Skin epidermis (tissue), 12 donors: Measurements from ENCODE around the gene EEF1G.

Source experiments
- H3K27ac ChIP-seq, 21 experiments: fragments of 200-600 bp; sonication (generic) in 11 of 21; one replicate each; pipeline ENCODE4 v1.5.0; 2020; ENCODE audit warnings: mild to moderate bottlenecking in 3 of 21, inconsistent platforms in 2 of 21, moderate library complexity in 2 of 21
- H3K4me3 ChIP-seq, 7 experiments: fragments of 200-600 bp; sonication (generic) in 2 of 7; one replicate each; pipeline ENCODE4 v1.5.0; 2020; ENCODE audit warnings: inconsistent platforms in 2 of 7, mild to moderate bottlenecking in 2 of 7, moderate library complexity in 1 of 7

EEF1G gene

DNA sequence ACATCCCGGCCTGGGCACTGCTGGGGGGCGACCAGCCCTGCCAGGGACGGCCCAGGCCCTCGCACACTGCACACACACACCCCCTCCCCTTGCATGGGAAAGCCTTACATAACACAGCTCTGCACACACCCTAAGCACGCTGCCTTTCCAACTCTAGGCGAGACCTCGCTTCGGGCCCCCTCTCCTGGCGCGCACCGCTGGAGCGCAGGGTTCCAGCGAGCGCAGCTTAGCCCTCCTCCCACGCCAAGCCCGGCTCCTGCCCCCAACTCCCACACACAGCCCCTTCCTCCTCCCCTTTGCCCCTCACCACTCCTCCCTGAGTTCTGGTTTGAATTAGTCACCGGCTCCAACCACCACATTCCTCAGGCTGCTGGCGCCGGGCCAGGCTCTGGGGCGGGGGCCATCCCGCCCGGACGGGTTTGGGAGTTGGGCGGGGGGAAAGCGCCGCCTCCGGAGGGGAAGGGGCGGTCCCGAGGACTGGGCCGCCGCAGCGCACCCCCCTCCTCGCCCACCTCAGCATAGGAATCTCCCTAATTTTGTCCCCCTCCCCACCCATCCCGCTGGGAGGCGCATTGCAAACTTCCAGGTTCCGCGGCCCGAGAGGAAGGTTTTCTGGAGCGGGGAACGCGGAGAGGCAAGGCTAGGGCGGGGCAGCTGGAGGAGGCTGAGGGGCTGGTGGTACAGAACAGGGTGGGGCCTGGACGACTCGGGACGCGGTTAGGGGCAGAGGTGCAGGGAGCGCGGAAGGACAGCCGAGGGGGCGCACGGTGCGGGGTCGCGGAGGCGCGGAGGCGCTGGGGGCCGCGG, 28.1 kb downstream of the EEF1G start:
- H3K27ac ChIP-seq, result peak overlapping the region; percentile 95 to 100 (median 99)

DNA sequence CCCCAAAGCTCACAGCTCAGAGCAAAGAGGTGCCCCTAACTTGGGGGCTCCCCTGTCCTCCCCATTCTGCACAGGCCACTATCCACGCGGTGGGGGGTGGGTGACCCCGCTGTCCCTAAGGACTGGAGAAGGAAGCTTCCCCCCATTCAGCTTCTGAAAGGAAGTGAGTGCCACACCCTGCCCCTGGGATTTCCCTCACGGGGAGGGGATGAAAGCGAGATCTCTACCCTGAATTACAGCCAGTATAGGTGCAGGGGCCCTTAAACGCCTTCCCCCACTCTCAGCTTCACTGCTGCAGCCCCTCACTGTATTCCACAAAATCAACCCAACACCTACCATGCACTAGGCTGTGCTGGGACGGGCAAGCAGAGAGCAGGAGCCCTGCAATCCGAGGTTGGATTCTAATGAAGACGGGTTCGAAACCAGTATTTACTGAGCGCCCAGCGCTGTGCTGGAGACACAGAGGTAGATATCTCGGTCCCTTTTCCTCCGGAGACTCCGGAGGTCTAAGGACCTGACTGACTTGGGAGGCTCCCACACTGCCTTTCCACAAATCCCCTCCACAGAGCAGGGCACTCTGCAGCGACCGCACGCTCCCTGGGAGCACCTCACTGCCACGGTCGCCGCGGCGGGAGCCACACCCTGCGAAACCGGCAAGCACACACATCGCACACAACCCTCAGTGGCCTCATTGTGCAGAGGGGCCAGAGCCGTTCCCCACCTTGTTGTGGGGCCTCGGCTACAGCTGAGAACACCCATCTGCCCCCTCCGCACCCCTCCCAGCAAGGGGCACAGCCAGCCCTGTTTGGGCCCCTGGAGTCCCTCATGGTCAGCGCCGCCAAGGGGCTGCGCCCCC, 28.9 kb downstream of the EEF1G start:
- Histone ChIP-seq H3K4me3 (peak overlapping the region; percentile 80 to 98 (median 92)), H3K27ac (peak overlapping the region; percentile 81 to 100 (median 99))

More for the DNA sequence above, 28.1 kb downstream of the EEF1G start:
- peak overlapping the region; percentile 80 to 98 (median 92) for H3K4me3 ChIP-seq

DNA sequence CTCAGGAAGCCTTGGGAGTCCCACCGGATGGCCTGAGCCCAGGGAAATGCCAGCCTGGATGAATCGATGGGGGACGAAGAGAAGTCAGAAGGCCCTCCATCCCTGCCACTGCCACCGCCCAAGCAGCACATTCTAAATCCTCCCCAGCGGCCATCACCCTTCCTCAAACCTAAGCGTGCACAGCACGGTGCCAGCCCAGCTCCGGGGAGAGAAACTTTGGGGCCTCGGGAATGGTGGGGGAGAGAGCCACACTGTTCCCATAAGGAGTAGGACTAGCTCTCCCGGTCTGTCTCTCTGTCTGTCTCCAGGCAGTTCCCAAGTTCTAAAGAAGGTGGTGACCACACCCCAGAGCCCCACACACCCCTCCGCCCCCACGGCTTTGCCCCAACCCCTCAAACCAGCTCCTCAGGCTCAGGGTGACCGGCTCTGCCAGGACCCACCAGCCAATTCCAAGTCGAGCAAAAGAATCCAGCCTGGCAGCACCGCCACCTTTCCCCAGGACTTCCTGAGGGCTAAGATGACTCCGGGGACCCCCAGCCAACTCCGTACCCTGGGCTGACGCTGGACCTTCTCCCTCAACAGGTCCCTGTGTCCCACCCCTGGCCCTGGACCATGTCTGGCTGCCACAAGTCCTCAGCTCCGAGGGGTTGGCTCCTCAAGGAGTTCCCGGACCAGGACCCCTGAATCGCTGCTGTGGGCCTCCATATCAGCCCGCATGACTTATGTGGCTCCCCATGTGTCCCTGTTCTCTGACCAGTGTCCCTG, 29.8 kb downstream of the EEF1G start:
- peak overlapping the region; percentile 81 to 100 (median 99) for H3K27ac ChIP-seq
- peak overlapping the region; percentile 80 to 98 (median 92) for H3K4me3 ChIP-seq

DNA sequence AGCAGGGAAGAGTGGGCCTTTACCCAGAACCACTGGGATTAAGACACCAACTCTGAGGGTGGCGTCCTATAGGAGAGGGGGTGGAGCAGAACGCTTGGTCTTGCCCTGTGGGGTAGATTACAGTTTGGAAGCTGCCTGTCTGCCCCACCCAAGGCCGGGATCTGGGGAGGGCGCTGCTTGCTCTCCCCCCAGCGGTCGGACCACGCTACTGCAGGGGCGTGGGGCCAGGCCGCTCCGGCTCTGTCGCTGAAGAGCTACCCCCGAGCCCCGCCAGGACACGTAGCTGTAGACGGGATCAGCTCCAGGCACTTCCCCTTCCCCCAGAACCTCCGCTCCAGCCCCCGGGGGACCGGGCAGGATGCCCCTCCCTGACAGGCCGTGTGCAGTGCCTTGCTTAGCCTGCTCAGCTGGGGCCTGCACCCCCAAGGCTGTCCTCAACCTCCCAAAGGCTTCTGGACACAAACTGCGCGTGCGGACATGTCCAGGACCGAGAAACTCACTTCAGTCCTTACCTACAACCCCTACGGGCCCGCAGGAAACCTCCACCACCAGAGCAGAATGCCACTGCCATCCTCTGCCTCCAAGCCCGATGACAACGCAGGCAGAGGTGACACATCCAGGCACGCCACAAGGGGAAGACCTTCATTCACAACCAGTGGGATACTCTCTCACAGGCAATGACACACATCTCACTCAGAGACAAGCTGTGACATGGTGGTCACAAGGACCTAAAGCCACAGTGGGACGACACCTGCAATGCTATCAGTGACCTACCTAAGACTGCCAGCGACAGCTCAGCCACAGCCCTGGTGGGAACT, 30.7 kb downstream of the EEF1G start:
- H3K4me3 ChIP-seq, result peak overlapping the region; percentile 80 to 98 (median 92)
- peak overlapping the region; percentile 81 to 100 (median 99) for H3K27ac ChIP-seq

DNA sequence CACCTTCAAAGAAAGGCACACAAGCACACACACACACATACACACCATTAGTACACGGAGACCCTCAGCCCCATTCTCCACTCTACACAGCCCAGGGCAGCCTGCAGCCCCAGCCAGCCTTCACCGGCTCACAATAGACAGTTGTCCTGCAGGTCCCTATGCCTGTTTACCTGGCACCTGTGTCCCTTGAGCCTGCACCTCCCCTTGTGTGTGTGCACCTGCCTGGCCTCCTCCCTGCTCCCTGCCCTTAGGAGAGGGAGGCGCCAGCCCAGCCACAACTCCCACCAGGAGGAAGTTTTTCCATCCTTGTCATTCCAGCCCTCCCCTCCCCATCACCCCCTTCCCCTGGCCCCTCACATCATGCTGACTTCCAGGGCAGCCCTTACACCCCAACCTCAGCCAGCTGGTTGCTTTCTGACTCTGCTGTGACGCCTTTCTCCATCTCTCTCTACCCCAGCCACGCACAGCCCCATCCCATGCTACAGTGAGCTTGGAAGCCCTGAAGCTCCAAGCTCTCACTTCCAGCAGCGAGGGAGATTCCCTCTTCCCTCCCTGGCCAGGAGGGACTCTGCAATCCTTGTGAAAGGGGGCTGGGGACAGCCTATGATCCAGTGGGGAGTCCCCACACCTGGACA, 31.5 kb downstream of the EEF1G start:
- Histone ChIP-seq H3K27ac (peak overlapping the region in 20 of 21 experiments; percentile 95 to 100 (median 99)), H3K4me3 (peak overlapping the region; percentile 80 to 98 (median 92))

DNA sequence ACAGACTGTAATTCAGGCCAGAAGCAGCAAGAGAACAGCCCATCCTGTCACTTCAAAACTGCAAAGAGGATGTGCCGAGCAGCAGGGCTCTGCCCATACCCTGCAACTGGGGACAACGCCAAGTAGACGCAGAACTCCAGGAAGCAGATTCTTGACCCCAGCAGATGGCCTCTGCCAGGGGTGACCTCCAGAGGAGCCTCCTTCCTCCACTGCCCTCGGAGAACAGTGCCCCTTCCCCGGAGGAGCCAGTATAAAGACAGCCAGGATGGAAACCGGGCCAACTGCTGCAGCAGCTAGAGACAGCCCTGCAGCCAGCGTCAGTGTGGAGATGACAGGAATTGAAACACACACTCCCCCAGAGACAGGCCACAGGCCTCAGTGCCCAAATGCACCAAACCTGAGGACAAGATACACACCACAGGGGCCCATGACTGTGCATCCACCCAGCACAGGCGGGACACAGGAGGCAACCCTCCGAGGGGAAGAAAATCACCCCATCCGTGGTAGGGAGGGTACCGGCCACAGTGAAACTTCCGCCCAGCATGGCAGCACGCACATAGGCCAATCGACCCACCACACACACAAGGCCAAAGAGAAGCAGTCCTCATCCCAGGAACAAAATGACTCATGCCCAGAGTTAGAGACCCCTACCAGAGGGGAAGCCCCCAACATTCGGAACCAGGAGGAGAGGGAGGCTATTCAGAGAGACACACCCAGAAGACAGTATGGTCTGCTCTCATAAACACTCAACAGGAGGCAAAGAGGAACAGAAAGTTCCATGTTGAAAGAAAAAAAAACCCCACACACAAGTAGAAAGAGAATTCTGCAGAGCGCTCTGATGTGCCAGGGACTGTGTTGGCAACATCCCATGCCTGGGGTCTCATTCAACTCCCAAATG, 32.6 kb downstream of the EEF1G start:
- Histone ChIP-seq H3K4me3 (peak overlapping the region; percentile 1 to 98 (median 20)), H3K27ac (peak overlapping the region in 20 of 21 experiments; percentile 16 to 100 (median 99))

DNA sequence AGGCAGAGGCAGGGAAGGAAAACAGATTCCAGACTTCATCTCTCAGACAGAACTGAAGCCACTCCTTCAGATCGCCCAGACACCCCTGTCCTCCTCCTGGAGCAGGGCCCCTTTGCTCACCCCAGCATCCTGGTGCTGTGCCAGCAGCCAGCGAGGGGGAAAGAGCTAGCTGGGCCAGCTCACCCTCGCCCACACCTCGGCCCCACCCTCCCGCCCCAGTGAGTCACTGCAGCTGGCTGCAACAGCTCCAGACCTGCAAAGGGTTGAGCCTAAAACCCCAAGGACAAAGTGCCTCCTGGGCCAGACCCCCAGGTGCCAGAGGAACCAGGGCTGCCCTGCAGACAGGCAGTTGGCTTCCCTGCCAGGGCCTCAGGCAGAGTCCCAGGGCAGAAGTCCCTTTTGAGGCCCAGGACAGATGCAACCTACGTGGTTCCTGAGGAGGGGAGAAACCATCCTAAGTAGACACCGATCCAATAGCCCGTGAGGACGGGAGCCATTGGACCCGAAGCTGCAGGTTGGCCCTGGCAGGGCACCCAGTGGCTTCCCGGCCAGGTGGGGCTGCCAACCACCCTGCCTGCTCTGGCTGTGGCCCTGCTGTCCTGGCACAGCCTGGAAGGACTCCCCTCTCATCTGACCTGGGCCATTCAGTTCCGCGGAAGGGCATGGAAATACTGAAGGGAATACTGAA, 34.3 kb downstream of the EEF1G start:
- H3K27ac ChIP-seq, result peak overlapping the region in 19 of 21 experiments; percentile 36 to 100 (median 99)
- peak overlapping the region in 4 of 7 experiments; percentile 9 to 98 (median 16) for H3K4me3 ChIP-seq

DNA sequence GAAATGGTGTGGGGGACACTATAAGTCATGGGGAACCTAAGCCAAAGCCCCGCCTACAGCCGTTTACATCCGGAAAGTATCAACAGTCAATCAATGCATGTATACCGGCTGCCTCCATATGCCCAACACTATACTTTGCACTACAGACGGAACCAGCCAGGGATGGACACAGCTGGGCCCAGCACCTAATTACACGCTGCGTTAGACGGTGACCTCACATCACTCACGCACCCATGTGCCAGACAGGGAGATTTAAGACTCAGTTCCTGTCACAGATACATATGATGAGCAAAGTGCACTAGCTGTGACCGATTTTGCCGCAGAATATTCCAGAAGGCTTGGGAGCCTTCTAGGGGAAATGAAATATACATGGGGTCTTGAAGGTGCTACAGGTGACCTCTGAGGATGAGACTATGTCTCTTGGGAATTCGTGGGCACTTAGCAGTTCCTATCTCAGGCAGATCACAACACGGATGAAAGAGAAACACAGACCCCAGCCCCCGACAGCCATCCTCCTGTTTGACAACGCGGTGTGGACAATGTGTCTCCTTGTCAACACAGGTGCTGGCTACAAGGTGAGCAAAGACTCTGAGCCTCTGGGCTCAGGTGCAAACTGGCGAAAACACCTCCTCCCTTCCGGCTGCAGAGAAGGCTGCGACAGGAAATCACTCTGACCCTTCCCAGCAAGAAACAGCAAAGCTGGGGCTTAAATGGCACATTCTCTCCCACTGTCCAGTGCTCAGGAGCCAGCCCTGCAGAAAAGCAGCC, 35.0 kb downstream of the EEF1G start:
- peak overlapping the region in 19 of 21 experiments; percentile 36 to 100 (median 99) for H3K27ac ChIP-seq
- H3K4me3 ChIP-seq, result peak overlapping the region in 4 of 7 experiments; percentile 9 to 98 (median 16)

DNA sequence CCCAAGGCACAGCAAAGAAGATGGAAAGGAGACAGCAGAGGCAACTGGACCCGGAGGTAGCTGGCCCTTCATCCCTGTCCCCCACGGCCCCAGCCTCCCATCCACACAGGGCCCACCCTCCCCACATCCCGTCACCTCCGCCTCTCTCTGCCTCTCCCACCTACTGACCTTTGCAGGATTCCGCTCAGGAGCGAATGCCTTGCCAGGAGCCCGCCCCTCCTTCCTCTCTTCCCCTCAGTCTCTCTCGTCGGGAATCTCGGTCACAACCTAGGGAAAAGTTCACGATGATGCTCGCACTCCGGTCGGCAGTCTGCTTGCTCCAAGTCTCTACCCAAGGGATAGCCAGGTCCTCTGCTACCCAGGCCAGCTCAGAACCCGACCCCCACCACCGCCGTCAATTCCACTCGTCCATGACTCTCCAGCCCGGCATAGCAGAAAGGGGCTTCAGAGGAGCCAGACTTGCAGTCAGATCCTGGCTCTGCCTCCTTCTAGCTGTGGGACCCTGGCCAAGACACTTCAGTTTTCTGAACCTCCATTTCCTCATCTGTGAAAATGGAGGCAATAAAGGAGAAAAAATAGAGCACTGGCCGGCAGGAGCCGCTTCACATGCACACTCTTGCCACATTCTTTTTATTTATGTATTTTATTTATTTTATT, 37.3 kb downstream of the EEF1G start:
- H3K4me3 ChIP-seq, result no peak overlapping the region
- H3K27ac ChIP-seq, result peak overlapping the region in 5 of 21 experiments; percentile 6 to 98 (median 26)

DNA sequence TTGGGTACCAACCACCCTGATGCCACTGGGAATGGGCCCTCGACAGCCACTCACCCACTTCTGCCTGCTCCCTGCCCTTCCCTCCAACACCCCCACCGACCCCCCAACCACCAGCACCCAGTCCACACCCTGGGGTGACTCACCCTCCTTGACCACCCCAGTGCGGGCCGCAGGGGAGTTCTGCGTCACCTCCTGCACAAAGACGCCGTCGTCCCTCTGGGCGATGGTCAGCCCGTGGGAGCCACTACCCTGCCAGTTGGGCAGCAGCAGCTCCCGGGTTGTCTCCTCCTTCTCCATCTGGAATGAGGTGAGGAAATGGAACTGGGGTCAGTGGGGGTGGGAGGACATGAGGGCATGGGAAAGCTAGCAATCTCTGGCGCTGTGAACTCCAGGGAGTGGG, 37.9 kb downstream of the EEF1G start:
- Histone ChIP-seq H3K4me3 (no peak overlapping the region), H3K27ac (peak overlapping the region in 3 of 21 experiments; percentile 6 to 98 (median 31))

DNA sequence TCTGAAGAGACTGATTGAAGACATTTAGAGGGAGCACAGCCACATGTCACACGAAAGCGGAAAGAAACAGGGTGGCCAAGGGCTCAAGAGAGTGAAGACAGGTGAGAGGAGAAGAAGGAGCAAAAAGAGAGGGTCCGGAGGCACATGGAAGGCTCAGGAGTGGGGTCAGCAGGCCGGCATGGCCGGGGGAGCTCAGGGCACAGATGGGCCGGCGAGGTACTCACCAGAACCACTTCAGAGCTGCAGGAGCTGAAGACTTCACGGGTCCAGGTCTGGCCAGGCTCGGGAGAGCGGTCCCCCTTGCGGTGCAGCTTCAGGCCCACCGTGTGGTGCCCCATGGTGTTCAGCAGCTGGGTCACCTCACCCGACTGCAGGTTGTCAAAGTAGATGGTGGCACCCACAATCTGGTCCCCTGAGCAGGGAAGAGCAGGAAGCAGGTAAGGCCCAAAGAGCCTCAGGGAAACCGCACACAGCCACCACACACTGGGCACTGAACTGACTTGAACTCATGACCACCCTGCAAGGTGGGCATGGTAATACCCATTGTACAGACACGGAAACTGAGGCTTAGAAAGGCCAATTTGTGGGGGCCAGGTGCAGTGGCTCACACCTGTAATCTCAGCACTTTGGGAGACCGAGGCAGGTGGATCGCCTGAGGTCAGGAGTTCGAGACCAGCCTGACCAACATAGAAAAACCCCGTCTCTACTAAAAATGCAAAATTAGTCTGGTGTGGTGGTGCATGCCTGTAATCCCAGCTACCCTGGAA, 38.7 kb downstream of the EEF1G start:
- H3K4me3 ChIP-seq, result no peak overlapping the region
- H3K27ac ChIP-seq, result peak overlapping the region in 1 of 21 experiments; percentile 10

DNA sequence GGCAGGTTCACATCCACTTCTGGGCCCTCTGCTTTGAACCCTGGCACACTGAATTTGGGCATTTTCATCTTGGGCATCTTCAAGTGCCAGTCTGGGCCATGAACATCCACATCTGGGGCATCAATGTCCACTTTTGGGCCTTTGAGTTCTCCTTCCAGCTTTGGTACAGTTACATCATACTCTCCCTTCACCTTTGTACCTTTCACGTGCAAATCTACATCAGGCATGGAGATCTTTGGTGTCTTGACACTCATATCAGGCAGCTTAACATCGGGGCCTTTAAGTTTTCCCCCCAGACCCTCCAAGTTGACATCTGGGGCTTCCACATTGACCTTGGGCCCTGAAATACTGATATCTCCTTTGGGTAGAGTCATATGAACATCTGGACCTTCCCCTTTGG, 41.6 kb downstream of the EEF1G start:
- Histone ChIP-seq H3K27ac (no peak overlapping the region), H3K4me3 (no peak overlapping the region)

DNA sequence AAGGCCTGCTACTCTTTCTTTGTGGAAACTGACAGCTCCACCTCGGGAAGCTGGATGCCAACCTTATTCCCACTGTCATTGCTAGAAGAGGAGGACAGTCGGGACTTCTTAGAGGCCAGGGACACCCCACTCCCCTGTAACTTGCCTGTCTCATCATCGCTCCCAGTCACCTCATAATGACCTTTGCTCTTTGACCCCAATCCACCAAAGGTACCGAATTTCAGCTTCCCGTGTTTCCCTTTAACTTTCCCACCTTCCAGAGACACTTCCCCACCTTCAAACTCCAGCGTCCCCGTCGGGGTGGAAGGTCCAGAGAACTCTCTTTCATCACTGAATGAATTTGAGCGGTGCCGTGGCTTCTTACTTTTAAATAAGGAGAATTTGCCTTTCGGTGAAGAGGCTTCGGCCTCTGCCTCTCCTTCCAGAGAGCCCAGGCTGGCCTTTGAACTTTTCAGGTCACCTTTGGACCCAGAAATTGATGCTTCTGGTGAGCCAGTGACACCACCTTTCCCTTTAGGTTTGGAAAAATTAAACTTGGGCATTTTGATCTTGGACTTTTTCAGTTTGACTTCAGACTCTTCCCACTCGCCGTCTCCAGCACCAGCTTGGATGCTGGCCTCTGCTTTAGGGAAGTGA, 56.8 kb downstream of the EEF1G start:
- H3K27ac ChIP-seq, result no peak overlapping the region
- H3K4me3 ChIP-seq, result no peak overlapping the region

DNA sequence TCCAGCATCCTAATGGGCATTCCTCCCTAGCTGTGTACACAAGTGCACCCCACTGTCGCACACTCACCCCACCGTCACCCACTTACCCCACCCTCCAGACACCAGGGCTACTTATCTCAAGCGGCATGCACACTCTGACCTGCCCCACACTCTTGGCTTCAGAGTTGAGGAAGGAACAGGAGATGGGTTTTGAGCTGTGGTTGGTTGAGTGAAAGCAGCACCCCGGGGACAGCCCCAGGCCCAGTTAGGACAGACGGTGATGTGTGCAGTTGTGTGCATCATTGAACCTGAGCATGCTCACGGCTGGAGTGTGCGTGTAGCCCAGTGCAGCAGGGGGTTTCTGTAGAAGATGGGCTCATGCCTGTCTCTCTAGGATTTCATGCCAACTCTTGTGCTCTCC, 59.5 kb downstream of the EEF1G start:
- Histone ChIP-seq H3K4me3 (no peak overlapping the region), H3K27ac (no peak overlapping the region)
